ENCODE data around the gene FAM219B. TPM values are rescaled to one million over a fixed set of nuclear protein-coding genes. Genes with fewer than 3 reads are reported as not detected.

The FAM219B gene
- total and polyA plus RNA-seq, 2 donors from 2014 or later, result 41.7 to 76.5 TPM

- no peak for TF ChIP-seq CTCF (IDR thresholded peaks at IDR 0.05; ENCODE audit: borderline replicate concordance, extremely low read depth, insufficient read depth)
- Histone ChIP-seq H3K36me3 (ENCODE audit: control insufficient read depth in 2 of 3, insufficient read depth in 3 of 3, low read length in 3 of 3) (no peaks in the 10 kb centered on the region), H3K4me3 (ENCODE audit: low read length in 3 of 3) (no peak overlapping the region), H3K27ac (ENCODE audit: low read depth in 2 of 2, low read length in 2 of 2) (peak overlapping the region in 1 of 2 donors; percentile 0), H3K27me3 (ENCODE audit: control insufficient read depth, insufficient read depth, low read length) (no peaks in the 10 kb centered on the region), H3K4me1 (ENCODE audit: control insufficient read depth in 2 of 3, insufficient read depth in 2 of 3, low read depth in 1 of 3, low read length in 3 of 3) (peaks cover 5 to 37% (median 31%) of the 10 kb centered on the region in 3 donors), H3K9ac (ENCODE audit: low read length in 3 of 3) (no peak overlapping the region), H3K9me3 (ENCODE audit: control insufficient read depth in 2 of 3, insufficient read depth in 1 of 3, low read length in 3 of 3) (no peaks in the 10 kb centered on the region)
- intact Hi-C loops (cut with DNase I), result no loop called here
- FAIRE-seq (no peak), DNase-seq (no peak)
These were observed 41.3 kb downstream of the FAM219B start for GRCh38 chr15:74865316-74865715.

DNA sequence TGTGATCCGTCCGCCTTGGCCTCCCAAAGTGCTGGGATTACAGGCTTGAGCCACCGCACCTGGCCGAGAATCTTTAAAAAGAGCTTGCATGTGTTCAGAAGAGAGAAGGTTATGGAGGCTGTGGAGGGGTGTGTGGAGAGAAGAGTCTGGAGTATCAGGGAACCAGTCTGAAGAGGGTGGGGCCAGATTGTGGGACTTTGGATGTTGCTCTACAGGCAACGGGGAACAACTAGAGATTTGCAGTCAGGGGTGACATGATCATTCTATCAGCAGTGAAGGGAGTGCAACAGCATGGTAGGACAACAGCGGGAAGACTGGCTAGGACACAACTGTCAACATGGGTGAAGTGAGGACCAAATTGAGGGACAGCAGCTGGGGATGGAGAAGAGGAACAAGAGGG lies 42.4 kb downstream of the FAM219B start:
- Histone ChIP-seq H3K27me3 (ENCODE audit: control insufficient read depth, insufficient read depth, low read length) (no peaks in the 10 kb centered on the region), H3K9ac (ENCODE audit: low read length in 3 of 3) (no peak overlapping the region), H3K4me1 (ENCODE audit: control insufficient read depth in 2 of 3, insufficient read depth in 2 of 3, low read depth in 1 of 3, low read length in 3 of 3) (peaks cover 0 to 31% (median 22%) of the 10 kb centered on the region in 3 donors), H3K36me3 (ENCODE audit: control insufficient read depth in 2 of 3, insufficient read depth in 3 of 3, low read length in 3 of 3) (no peaks in the 10 kb centered on the region), H3K27ac (ENCODE audit: low read depth in 2 of 2, low read length in 2 of 2) (peak overlapping the region; percentile 56 to 67), H3K9me3 (ENCODE audit: control insufficient read depth in 2 of 3, insufficient read depth in 1 of 3, low read length in 3 of 3) (no peaks in the 10 kb centered on the region), H3K4me3 (ENCODE audit: low read length in 3 of 3) (peak overlapping the region in 1 of 3 donors; percentile 18)
- DNase-seq (no peak), FAIRE-seq (no peak)
- intact Hi-C loops (cut with DNase I), result no loop called here
- no peak for TF ChIP-seq CTCF (IDR thresholded peaks at IDR 0.05; ENCODE audit: borderline replicate concordance, extremely low read depth, insufficient read depth)

GRCh38 chr15:74863239-74864056 lies 43.2 kb downstream of the FAM219B start:
- H3K4me3 ChIP-seq (ENCODE audit: low read length in 3 of 3), result no peak overlapping the region
- intact Hi-C loops (cut with DNase I), result no loop called here
- H3K9me3 ChIP-seq (ENCODE audit: control insufficient read depth in 2 of 3, insufficient read depth in 1 of 3, low read length in 3 of 3), result no peaks in the 10 kb centered on the region
- no peak overlapping the region for H3K9ac ChIP-seq (ENCODE audit: low read length in 3 of 3)
- FAIRE-seq (no peak), DNase-seq (no peak)
- peaks cover 0 to 34% (median 18%) of the 10 kb centered on the region in 3 donors for H3K4me1 ChIP-seq (ENCODE audit: control insufficient read depth in 2 of 3, insufficient read depth in 2 of 3, low read depth in 1 of 3, low read length in 3 of 3)
- no peak for TF ChIP-seq CTCF (IDR thresholded peaks at IDR 0.05; ENCODE audit: borderline replicate concordance, extremely low read depth, insufficient read depth)
- H3K27me3 ChIP-seq (ENCODE audit: control insufficient read depth, insufficient read depth, low read length), result no peaks in the 10 kb centered on the region
- no peaks in the 10 kb centered on the region for H3K36me3 ChIP-seq (ENCODE audit: control insufficient read depth in 2 of 3, insufficient read depth in 3 of 3, low read length in 3 of 3)
- peak overlapping the region in 1 of 2 donors; percentile 7 for H3K27ac ChIP-seq (ENCODE audit: low read depth in 2 of 2, low read length in 2 of 2)

Measured in kidney (tissue), 14 donors.